Activated CD4-positive, alpha-beta memory T cell treated with anti-CD3 and anti-CD28 coated beads, Interleukin-2, amount 10 ng/mL, durations not matched to agents 7 days and 5 days (primary cell): Measurements from ENCODE around the gene LPCAT2. TPM values are rescaled to one million over a fixed set of nuclear protein-coding genes. Genes with fewer than 3 reads are reported as not detected.

ENCODE experiments used
- CTCF ChIA-PET: fragments of 350-600 bp; sonication (Branson Sonifier 250); formaldehyde crosslinking; loops from one replicate; lab custom pipeline; 2021; ENCODE audit warnings: antibody characterized with exemption, inconsistent platforms; lab: Charles Lee
- POLR2A ChIA-PET: fragments of 350-600 bp; sonication (Branson Sonifier 250); formaldehyde crosslinking; loops from one replicate; lab custom pipeline; 2021; ENCODE audit warnings: antibody characterized with exemption; lab: Charles Lee
- DNase-seq: peaks from one replicate; pipeline ENCODE4 v3.0.0-alpha.2; 2020
- H3K27ac Mint-ChIP-seq: one replicate; pipeline ENCODE4 v1.8.0; 2021; ENCODE audit warnings: mild to moderate bottlenecking, mixed read lengths
- H3K27me3 Mint-ChIP-seq: one replicate; pipeline ENCODE4 v1.8.0; 2021; ENCODE audit warnings: mixed read lengths
- H3K36me3 Mint-ChIP-seq: one replicate; pipeline ENCODE4 v1.8.0; 2021; ENCODE audit warnings: low read depth, mixed read lengths
- H3K4me1 Mint-ChIP-seq: one replicate; pipeline ENCODE4 v1.8.0; 2021; ENCODE audit warnings: mixed read lengths
- H3K4me3 Mint-ChIP-seq: one replicate; pipeline ENCODE4 v1.8.0; 2021; ENCODE audit warnings: mild to moderate bottlenecking, mixed read lengths
- H3K9me3 Mint-ChIP-seq: one replicate; pipeline ENCODE4 v1.8.0; 2021; ENCODE audit warnings: mixed read lengths
- total RNA-seq, 2 experiments: library from RNA; stranded (reverse); gene quantifications; one replicate each; pipeline ENCODE4 v1.2.3, GENCODE V29; 2021

LPCAT2 gene
- total RNA-seq, 2 experiments from 2014 or later, result 1.3 to 1.6 TPM

GRCh38 chr16:55515111-55515510, 6.2 kb downstream of the LPCAT2 start:
- CTCF ChIA-PET, result interaction anchor here (1.0 to 1.5 kb wide), 2 partner anchors 47 to 51 kb away, joined by 3 to 4 read pairs; no protein-coding TSS in a partner anchor
- H3K4me1 Mint-ChIP-seq, result no peaks in the 10 kb centered on the region
- H3K9me3 Mint-ChIP-seq, result peaks cover 21% of the 10 kb centered on the region
- no peaks in the 10 kb centered on the region for H3K36me3 Mint-ChIP-seq
- no peak for DNase-seq
- peaks cover 38% of the 10 kb centered on the region for H3K27me3 Mint-ChIP-seq
- H3K4me3 Mint-ChIP-seq, result no peak overlapping the region
- H3K27ac Mint-ChIP-seq, result no peak overlapping the region
- POLR2A ChIA-PET, result no interaction called here

- no peaks in the 10 kb centered on the region for H3K4me1 Mint-ChIP-seq
- H3K36me3 Mint-ChIP-seq, result no peaks in the 10 kb centered on the region
- H3K4me3 Mint-ChIP-seq, result no peak overlapping the region
- CTCF ChIA-PET, result no interaction called here
- H3K27me3 Mint-ChIP-seq, result peaks cover 16% of the 10 kb centered on the region
- no peak for DNase-seq
- POLR2A ChIA-PET, result no interaction called here
- peaks cover 3% of the 10 kb centered on the region for H3K9me3 Mint-ChIP-seq
- no peak overlapping the region for H3K27ac Mint-ChIP-seq
These were observed 12.9 kb downstream of the LPCAT2 start for GRCh38 chr16:55521792-55522191.

- no peaks in the 10 kb centered on the region for H3K36me3 Mint-ChIP-seq
- no peak for DNase-seq
- peaks cover 3% of the 10 kb centered on the region for H3K9me3 Mint-ChIP-seq
- no peak overlapping the region for H3K27ac Mint-ChIP-seq
- ChIA-PET CTCF (no interaction called here), POLR2A (no interaction called here)
- no peaks in the 10 kb centered on the region for H3K4me1 Mint-ChIP-seq
- no peak overlapping the region for H3K4me3 Mint-ChIP-seq
- peaks cover 10% of the 10 kb centered on the region for H3K27me3 Mint-ChIP-seq
These were observed 17.6 kb downstream of the LPCAT2 start for GRCh38 chr16:55526441-55526840.

GRCh38 chr16:55527885-55528284, 19.0 kb downstream of the LPCAT2 start:
- POLR2A ChIA-PET, result no interaction called here
- H3K27me3 Mint-ChIP-seq, result peaks cover 9% of the 10 kb centered on the region
- H3K4me1 Mint-ChIP-seq, result no peaks in the 10 kb centered on the region
- no peaks in the 10 kb centered on the region for H3K9me3 Mint-ChIP-seq
- H3K4me3 Mint-ChIP-seq, result no peak overlapping the region
- no peak overlapping the region for H3K27ac Mint-ChIP-seq
- CTCF ChIA-PET, result no interaction called here
- no peaks in the 10 kb centered on the region for H3K36me3 Mint-ChIP-seq
- DNase-seq, result no peak

GRCh38 chr16:55529018-55529417, 20.1 kb downstream of the LPCAT2 start:
- no peak for DNase-seq
- CTCF ChIA-PET, result interaction anchor here (1.0 kb wide), 1 partner anchor 64 kb away, joined by 4 read pairs; no protein-coding TSS in a partner anchor
- no peaks in the 10 kb centered on the region for H3K4me1 Mint-ChIP-seq
- no peaks in the 10 kb centered on the region for H3K36me3 Mint-ChIP-seq
- no peak overlapping the region for H3K27ac Mint-ChIP-seq
- POLR2A ChIA-PET, result no interaction called here
- no peaks in the 10 kb centered on the region for H3K9me3 Mint-ChIP-seq
- H3K27me3 Mint-ChIP-seq, result peaks cover 9% of the 10 kb centered on the region
- no peak overlapping the region for H3K4me3 Mint-ChIP-seq

- no peaks in the 10 kb centered on the region for H3K4me1 Mint-ChIP-seq
- ChIA-PET POLR2A (no interaction called here), CTCF (interaction anchor here (0.7 kb wide), 1 partner anchor 116 kb away, joined by 5 read pairs; no protein-coding TSS in a partner anchor)
- no peaks in the 10 kb centered on the region for H3K36me3 Mint-ChIP-seq
- H3K27me3 Mint-ChIP-seq, result peaks cover 6% of the 10 kb centered on the region
- no peaks in the 10 kb centered on the region for H3K9me3 Mint-ChIP-seq
- no peak overlapping the region for H3K27ac Mint-ChIP-seq
- no peak overlapping the region for H3K4me3 Mint-ChIP-seq
- DNase-seq, result no peak
These were observed 21.5 kb downstream of the LPCAT2 start for GRCh38 chr16:55530316-55530856.

- Mint-ChIP-seq H3K27me3 (peaks cover 6% of the 10 kb centered on the region), H3K9me3 (no peaks in the 10 kb centered on the region), H3K36me3 (no peaks in the 10 kb centered on the region), H3K4me3 (no peak overlapping the region), H3K27ac (no peak overlapping the region), H3K4me1 (no peaks in the 10 kb centered on the region)
- ChIA-PET CTCF (interaction anchor here (1.9 kb wide), 1 partner anchor 67 kb away, joined by 5 read pairs; no protein-coding TSS in a partner anchor), POLR2A (no interaction called here)
- no peak for DNase-seq
These were observed 23.4 kb downstream of the LPCAT2 start for GRCh38 chr16:55532227-55532626.

- H3K4me1 Mint-ChIP-seq, result no peaks in the 10 kb centered on the region
- no peak overlapping the region for H3K4me3 Mint-ChIP-seq
- peaks cover 6% of the 10 kb centered on the region for H3K27me3 Mint-ChIP-seq
These were observed 25.9 kb downstream of the LPCAT2 start for GRCh38 chr16:55534756-55535155.

GRCh38 chr16:55539049-55539448, 30.2 kb downstream of the LPCAT2 start:
- ChIA-PET POLR2A (no interaction called here), CTCF (interaction anchor here (0.8 kb wide), 1 partner anchor 74 kb away, joined by 4 read pairs; no protein-coding TSS in a partner anchor)
- no peak overlapping the region for H3K27ac Mint-ChIP-seq
- H3K36me3 Mint-ChIP-seq, result no peaks in the 10 kb centered on the region
- no peak overlapping the region for H3K4me3 Mint-ChIP-seq
- peaks cover 2% of the 10 kb centered on the region for H3K27me3 Mint-ChIP-seq
- no peaks in the 10 kb centered on the region for H3K4me1 Mint-ChIP-seq
- no peaks in the 10 kb centered on the region for H3K9me3 Mint-ChIP-seq
- no peak for DNase-seq

More at GRCh38 chr16:55534756-55535155, 25.9 kb downstream of the LPCAT2 start:
- no peaks in the 10 kb centered on the region for H3K36me3 Mint-ChIP-seq
- ChIA-PET CTCF (interaction anchor here (1.5 kb wide), 1 partner anchor 70 kb away, joined by 6 read pairs; no protein-coding TSS in a partner anchor), POLR2A (no interaction called here)
- H3K9me3 Mint-ChIP-seq, result no peaks in the 10 kb centered on the region
- H3K27ac Mint-ChIP-seq, result no peak overlapping the region
- DNase-seq, result no peak

- ChIA-PET POLR2A (no interaction called here), CTCF (no interaction called here)
- no peak for DNase-seq
- no peaks in the 10 kb centered on the region for H3K9me3 Mint-ChIP-seq
- no peak overlapping the region for H3K27ac Mint-ChIP-seq
- H3K36me3 Mint-ChIP-seq, result no peaks in the 10 kb centered on the region
- no peak overlapping the region for H3K4me3 Mint-ChIP-seq
- peaks cover 2% of the 10 kb centered on the region for H3K27me3 Mint-ChIP-seq
- H3K4me1 Mint-ChIP-seq, result no peaks in the 10 kb centered on the region
These were observed 30.6 kb downstream of the LPCAT2 start for GRCh38 chr16:55539488-55539887.

GRCh38 chr16:55540221-55540620, 31.3 kb downstream of the LPCAT2 start:
- no peak overlapping the region for H3K4me3 Mint-ChIP-seq
- H3K9me3 Mint-ChIP-seq, result no peaks in the 10 kb centered on the region
- H3K4me1 Mint-ChIP-seq, result no peaks in the 10 kb centered on the region
- DNase-seq, result no peak
- no peak overlapping the region for H3K27ac Mint-ChIP-seq
- peaks cover 2% of the 10 kb centered on the region for H3K27me3 Mint-ChIP-seq
- H3K36me3 Mint-ChIP-seq, result no peaks in the 10 kb centered on the region
- CTCF ChIA-PET, result interaction anchor here (2.7 kb wide), 1 partner anchor 75 kb away, joined by 7 read pairs; no protein-coding TSS in a partner anchor
- POLR2A ChIA-PET, result no interaction called here

GRCh38 chr16:55542459-55543082, 33.7 kb downstream of the LPCAT2 start:
- POLR2A ChIA-PET, result no interaction called here
- no peak overlapping the region for H3K27ac Mint-ChIP-seq
- peaks cover 2% of the 10 kb centered on the region for H3K27me3 Mint-ChIP-seq
- H3K9me3 Mint-ChIP-seq, result no peaks in the 10 kb centered on the region
- H3K4me1 Mint-ChIP-seq, result no peaks in the 10 kb centered on the region
- CTCF ChIA-PET, result interaction anchor here (2.7 kb wide), 1 partner anchor 78 kb away, joined by 7 read pairs; no protein-coding TSS in a partner anchor
- DNase-seq, result no peak
- H3K36me3 Mint-ChIP-seq, result no peaks in the 10 kb centered on the region
- no peak overlapping the region for H3K4me3 Mint-ChIP-seq

GRCh38 chr16:55543472-55543871, 34.6 kb downstream of the LPCAT2 start:
- no peaks in the 10 kb centered on the region for H3K36me3 Mint-ChIP-seq
- H3K4me1 Mint-ChIP-seq, result no peaks in the 10 kb centered on the region
- no peaks in the 10 kb centered on the region for H3K27me3 Mint-ChIP-seq
- H3K4me3 Mint-ChIP-seq, result no peak overlapping the region
- ChIA-PET POLR2A (no interaction called here), CTCF (interaction anchor here (2.5 kb wide), 1 partner anchor 79 kb away, joined by 22 read pairs; no protein-coding TSS in a partner anchor)
- H3K27ac Mint-ChIP-seq, result no peak overlapping the region
- no peaks in the 10 kb centered on the region for H3K9me3 Mint-ChIP-seq
- DNase-seq, result no peak
